HG02642 (cell line): ENCODE data around the gene D2HGDH.
"Not testable (repeated sequence)": the region's sequence is repeated elsewhere in the genome, so short reads cannot be mapped to it uniquely, and the experiment has no call there.

Experiments used
- ATAC-seq: cut with Tn5 transposase; IDR thresholded peaks from one replicate; pipeline ENCODE4 v1.9.1; 2021; ENCODE audit warnings: mild to moderate bottlenecking; ENCODE audit not compliant: unreplicated experiment, poor library complexity

The D2HGDH gene

DNA sequence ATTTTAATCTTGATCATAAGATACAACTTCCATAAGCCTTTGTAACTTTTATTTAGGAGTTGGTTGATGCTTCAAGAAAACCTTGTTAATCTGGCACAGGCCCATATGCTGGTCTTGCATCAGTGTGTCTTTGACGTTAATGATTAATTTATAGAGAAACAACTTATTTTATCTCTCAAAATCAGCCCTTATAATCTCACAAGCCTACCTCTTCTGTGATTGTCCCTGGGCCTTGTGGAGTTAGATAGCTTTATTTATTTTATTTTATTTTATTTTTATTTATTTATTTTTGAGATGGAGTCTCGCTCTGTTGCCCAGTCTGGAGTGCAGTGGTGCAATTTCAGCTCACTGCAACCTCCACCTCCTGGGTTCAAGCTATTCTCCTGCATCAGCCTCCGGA is 47.6 kb downstream of the D2HGDH start:
- not testable (repeated sequence) for ATAC-seq

DNA sequence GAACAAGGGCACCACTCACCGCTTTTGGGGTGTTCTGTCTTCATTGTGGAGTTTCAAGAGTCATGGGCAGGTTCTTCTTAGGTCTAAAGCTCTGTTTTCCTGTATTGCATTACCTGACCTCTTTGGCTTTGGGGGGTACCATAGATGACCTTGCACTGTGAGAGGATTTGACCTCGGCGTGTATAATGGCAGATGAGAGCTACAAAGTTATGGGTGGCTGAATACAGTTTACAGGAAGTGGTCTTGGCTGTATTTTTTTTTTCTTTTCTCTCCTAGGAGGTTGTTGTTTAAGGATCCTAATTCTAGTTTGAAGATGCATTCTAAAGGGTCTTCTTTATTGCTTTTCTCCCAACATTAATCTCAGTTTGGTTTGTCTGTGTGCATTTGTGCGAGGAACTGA is 53.7 kb downstream of the D2HGDH start:
- no peak for ATAC-seq

DNA sequence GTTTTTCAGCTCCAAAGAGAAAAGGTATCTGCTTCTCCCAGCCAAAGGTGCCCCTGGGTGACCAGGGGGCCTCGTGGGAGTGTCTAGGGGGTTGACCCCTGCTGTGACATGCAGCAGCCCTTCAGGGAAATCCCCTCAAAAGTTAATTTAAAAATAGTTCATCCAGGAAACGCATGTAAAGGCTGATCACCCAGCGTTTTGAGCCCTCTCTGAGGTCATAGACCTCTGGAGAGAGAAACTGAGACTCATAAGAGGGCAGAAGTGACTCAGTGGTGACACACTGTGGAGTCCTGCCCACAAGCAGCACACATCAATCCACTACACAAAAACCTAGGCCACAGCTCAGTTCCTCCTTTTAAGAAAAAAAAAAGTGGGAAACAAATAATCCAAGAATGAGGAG is 54.1 kb downstream of the D2HGDH start:
- ATAC-seq: no peak

DNA sequence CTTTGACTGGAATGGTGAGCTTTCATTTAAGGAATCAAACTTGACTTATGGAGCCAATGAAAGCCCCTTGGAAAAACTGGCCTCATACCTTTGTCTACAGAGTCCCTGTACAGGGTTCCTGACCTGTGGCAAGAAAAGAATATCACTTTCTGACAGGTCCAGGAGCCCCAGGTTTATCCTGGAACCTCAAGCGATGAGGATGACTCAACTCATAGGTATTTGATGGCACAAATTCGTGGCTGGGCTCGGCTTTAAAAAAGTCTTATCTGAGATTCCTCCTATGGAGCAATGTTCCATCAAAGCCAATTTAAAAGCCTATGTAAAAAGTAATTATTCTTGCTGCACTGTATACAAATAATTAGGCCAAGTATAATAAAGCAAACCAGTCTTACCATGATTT is 57.0 kb downstream of the D2HGDH start:
- not testable (repeated sequence) for ATAC-seq

DNA sequence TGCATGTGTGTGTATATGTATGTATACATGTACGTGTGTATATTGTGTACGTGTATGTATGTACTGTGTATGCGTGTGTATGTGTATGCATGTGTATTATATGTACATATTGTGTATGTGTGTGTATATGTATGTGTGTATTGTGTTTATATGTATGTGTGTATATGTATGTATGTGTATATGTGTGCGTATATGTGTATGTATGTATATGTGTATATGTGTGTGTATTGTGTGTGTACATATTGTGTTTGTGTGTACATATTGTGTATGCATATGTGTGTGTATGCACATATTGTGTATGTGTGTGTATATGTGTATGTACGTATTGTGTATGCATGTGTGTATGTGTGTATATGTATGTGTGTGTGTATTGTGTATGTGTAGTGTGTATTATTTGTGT is 59.0 kb downstream of the D2HGDH start:
- no peak for ATAC-seq

DNA sequence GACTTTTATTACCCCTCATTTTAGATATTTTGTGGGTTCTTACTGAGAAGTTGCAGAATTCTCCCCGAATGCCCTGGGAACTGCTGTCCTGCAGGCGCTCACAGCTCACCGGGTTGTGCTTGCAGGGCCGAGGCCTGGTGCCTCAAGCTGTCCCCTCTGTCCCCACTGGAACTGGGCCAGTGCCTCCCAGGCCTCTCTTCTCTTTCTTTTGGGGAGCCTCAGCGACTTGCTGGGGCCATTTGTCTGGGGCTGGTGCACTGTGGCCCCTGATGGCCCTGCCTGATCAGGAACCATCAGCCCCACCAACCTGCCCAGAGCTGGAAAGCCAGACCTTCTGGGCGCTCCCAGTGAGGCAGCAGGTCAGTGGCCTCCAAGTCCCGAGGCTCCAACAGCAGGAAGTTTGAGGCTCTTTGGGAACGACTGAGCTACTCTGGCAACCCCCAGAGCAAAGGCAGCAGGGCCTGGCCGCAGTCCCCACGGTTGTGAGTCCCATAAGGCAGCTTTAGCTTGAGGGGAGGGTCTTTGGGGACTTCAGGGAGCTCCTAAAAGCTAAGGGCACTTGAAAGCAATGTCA is 59.9 kb downstream of the D2HGDH start:
- no peak for ATAC-seq

DNA sequence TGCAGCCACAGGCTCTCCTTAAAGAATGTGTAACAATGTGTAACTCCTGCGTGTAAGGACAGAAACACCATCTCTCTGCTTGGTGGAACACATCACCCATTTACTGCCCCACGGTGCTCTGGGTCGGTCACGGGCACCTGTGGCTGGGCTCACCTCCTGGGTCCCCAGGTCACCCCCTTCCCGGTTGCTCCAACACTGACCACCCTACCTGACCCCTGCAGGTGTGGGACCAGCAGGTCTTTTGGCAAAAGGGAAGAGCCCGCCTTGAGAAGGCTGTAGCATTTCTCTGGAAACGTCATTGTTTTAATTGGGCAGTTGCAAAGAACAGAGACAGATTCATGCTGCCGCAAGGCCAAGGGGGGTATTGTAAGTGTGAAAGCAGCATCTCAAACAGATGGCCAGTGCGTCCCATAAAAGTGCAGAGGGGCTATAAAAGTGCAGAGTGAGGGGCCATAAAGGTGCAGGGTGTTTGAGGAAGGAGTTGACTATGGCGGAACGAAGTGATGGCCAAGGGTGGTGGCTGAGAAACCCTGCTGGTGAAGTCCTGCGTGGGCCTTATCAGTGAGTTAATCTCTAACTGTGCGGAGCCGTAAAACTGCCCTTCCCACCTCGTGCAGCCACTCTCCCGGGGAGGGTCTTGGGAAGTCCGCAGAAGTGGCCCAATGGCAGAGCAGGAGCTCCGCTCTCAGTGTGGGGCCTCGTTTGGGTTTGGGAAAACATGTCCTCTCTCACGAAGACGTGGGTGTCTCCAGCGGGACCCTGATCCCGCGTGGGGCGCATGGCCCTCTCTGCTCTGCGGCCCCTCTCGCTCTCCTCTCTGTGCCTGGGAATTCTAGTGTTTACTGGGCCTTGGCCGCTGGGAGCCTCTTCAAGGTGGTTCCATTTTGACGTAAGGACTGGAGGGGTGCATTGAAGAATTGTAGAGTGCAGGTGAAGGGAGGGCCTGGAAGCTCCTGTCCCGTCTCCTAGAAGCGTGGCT is 60.9 kb downstream of the D2HGDH start:
- no peak for ATAC-seq

DNA sequence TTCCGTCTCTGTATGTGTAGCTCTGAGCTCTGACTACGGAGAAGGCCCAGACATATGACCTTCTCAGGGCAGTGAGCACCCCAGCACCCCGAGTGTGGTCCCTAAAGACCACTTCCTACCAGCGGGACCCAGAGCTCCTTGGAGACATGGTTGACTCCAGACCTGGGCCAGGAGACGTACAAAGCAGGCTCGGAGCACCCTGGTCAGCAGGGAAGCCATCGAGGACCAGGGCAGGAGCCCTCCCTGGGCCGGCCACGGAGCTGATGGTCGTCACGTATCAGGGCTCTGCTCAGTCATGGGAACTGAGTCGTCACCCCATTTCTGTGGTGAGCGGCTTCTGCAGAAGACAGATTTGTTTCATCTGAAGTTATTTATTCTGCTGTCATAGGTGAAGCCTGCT is 61.8 kb downstream of the D2HGDH start:
- no peak for ATAC-seq

DNA sequence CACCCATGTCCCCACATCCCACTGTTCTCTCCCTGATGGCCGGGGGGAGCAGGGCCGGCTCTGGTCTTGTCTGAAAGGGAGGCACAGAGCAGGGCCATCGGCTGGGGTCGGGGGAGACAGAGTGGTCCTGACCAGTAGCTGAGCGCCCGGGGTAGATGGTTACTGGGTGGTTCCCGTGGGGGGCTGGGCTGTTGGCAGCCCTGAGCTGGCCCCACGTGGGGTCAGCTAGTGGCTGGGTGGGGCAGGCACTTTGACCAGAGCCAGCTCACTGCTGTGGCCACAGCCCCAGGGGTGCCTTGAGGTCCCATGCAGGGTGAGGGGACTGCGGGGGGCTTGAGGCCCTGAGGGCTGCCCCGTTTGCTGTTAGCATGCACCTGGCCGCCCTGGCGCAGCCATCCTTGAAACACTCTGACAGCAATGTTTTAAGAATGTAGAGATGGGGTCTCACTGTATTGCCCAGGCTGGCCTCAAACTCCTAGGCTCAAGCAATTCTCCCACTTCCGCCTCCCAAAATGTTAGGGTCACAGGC is 62.2 kb downstream of the D2HGDH start:
- ATAC-seq: no peak

DNA sequence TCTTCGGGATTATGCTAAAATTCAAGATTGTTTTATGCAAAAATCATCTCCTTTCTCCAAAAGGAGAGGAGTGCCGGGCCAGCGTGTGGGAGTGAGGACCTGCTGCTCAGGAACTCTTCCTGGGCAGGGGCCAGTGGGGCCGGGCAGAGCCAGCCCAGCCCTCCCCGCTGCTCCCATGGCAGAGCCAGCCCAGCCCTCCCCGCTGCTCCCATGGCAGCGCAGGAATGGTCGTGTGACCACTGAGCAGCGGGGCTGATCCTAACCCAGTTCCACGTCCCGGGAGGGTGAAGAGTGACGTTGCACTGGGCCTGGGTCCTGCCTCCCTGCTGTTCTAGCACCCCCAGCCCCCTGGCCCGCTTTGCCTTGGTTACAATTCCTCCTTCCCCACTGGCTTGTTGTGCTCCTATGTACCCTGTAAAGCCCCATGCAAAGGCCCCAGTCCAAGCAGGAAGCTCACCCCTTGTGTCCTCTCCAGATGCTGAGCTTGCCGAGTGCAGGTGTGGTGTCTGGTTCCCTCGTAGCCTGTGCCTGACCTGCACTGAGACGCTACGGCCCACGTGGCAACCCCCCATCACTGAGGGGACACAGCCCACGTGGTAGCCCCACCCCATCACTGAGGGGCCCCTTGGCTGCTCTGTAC is 63.1 kb downstream of the D2HGDH start:
- no peak for ATAC-seq

DNA sequence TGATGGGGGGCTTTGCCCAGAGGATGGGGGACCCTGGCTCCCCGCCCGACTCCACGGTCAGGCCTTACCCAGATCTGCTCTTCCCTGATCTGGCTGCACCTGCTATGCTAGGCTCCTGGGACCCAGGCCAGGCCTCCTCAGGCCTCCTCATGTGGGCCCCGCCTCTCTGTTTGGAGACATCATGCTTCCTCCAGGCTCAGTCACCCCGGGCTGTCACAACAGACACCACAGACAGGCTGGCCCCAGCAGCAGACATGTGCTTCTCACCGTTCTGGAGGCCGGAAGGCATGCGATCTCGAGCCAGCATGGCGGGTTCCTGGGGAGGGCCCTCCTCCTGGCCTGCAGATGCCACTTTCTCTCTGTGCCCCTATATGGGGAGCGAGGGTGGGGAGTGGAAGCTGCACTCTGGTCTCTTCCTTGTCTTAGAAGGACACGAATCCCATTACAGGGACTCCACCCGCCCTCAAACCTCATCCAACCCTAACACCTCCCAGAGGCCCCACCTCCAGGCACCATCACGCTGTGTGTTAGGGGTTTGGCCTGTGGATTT is 63.7 kb downstream of the D2HGDH start:
- ATAC-seq: no peak

DNA sequence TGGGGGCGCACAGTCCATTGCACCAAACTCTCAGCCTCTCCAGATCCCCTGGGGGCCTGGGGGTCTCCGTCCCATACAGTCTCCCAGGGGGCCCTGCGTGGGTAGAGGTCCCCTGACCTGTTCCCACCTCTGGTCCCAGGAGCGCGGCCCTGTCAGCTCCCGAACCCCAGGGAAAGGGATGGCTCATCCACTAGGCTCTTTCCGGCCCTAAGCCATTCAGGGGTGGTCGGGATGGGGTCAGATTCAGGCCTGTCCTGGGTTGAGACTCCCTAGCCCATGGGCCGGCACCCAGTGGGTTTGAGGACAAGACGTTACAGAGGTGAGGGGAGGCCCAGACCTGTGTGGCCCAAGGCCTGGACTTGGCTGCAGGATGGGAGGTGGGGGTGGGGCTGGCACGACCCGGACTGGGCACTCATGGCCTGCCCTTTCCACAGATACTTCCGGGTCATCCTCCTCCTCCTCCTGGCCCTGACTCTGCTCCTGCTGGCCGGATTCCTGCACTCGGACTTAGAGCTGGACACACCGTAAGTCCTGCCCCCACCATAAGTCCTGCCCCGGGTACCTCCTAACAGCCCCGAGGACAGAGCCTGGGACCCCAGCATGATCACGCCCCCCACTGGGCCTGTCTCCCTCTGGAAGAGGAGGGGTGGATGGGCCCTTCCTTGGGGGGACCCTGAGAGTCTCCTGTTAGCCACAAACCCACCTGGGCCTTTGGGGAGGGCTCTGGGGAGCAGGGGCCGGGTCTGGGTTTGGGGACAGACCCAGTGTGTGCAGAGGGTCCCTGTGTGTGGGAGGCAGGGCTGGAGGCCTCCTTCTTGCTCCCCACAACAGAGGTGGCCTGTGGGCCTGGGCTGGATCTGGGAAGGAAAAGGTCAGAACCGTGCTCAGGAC is 64.4 kb downstream of the D2HGDH start:
- no peak for ATAC-seq

DNA sequence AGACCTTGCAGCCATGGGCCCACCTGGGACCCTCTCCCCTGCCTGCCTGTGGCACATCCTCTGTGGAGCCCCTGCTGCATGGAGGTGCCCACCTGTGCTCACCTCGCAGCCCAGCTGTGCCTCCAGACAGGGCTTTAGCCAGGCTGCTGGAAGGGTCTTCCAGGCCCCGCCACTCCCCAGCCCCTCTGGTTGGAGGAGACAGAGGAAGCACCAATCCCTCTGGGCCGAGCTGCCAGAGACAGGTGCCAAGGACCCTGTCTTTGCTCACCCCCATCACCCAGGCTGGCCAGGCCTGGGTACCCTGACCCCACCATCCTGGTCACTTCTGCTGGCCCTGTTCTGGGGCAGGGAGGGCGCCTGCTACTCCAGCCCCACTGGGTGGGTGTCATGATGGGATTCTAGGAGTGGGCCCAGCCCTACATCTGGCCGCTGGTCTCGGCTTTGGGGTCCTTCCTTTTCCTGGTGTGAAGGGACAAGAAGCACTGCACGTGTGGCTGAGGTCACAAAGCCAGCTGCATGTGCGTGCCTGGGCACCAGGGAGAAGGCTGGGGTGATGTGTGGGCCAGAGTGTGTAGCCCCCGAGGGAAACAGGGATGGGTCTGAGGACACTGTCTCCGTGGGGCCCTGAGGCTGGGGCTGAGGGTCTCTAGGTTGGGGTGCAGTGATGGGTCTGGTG is 65.2 kb downstream of the D2HGDH start:
- no peak for ATAC-seq

DNA sequence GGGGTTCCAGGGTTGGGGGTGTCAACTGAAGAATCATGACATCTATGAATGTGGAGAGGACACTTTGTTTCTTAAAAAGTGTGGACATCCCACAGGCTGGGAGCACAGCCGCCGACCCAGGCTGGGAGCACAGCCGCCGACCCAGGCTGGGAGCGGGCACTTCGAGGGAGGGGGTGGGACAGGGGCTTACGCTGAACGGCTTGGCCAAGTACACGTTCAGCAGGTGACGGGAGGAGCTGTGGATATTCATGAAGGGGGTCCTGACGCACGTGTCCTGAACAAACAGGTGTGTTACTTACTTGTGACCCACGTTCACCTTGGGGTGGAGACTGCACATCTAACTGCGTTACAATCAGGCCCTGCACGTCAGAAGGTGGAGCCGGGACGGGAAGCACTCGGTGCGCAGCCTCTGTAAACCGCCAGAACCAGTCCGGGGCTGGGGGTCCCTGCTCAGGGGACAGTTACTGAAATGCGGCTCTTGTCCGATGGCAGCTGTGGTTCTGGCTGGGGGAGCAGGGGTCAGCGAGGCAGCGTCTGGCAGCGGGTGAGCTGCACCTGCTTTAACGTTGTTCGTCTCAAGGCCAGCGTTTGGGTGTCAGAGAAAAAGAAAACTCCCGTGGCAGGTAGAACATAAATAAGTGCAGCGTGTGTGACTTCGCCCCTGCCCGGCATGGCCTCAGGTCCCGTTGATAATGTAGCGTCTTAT is 65.9 kb downstream of the D2HGDH start:
- not testable (repeated sequence) for ATAC-seq

DNA sequence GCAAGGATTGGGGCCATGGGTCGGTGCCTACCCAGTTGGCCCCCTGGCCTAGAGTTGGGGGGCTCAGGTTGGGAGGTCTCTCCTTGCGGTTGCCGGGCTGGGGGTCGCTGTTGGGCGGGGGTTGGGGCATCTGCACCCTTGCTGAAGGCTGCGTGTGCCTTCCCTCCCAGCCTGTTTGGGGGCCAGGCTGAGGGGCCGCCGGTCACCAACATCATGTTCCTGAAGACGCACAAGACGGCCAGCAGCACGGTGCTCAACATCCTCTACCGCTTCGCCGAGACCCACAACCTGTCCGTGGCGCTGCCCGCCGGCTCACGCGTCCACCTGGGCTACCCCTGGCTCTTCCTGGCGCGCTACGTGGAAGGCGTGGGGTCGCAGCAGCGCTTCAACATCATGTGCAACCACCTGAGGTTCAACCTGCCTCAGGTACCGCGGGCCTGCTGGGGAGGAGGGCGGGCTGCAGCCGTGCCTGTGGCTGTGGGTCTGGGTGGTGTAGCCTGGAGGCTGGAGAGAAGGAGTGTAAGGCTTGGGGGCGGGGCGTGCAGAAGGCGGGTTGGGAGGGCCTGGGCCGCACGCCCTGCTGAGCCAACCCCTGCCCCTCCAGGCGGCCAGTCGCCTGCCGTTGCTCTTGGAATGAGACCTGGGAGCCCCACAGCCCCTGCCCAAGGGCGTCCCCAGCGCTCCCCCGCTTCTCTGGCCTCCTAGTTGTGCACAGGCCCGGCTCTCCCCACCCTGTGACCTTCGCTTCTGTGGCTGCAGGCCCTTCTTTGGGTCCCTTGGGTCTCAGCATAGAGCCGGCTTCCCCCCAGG is 67.4 kb downstream of the D2HGDH start:
- ATAC-seq: no peak

DNA sequence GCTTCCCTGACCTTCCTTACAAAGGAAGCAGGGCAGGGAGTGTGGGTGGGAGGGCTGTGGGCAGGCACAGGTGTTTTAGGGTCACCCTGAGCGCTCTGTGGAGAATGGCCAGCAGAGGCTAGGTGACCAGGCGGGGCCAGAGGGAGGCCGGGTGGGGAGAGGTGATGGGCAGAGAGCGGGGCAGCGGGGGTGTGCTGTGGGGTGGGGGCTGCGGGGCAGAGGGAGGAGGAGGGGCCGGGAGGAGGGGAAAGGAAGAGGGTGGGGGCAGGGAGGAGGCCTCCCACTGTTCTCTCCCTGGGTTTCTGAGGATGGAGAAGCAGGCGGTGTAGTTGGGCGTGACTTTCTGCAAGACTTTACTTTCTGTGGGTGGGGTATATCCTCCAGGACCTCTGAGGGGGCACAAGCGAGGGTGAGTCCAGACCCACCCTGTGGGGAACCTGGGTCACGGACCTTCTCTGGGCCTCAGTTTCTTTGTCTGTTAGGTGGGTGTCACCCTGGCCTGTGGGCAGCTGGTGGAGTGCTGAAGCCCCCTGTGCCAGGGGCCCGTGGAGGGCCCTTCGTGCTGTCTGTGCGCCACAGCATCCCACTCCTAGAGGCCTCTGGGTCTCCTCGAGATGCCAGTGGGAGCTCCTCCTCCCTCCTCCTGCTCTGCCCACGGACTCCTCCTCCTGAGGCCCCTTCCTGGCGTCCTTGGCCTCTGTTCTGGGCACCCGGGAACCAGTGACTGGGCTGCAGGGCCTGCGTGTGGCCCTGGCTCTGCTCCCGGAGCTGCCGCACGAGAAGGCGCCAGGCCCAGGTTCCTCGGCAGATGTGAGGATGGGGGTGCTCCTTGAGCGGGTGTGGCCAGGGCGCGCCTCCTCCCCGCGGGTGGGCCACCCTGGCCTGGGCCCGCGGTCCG is 68.2 kb downstream of the D2HGDH start:
- ATAC-seq: no peak
